GOT3 (cell line): ENCODE measurements around the gene GNG8.
A peak's percentile ranks its signal among the peaks of the same experiment; 100 is the strongest.
"Not testable (repeated sequence)": the region's sequence is repeated elsewhere in the genome, so short reads cannot be mapped to it uniquely, and the experiment has no call there.

Experiments
- DNase-seq: peaks from one replicate; lab custom pipeline; 2025; ENCODE audit warnings: mixed read lengths; lab: John Stamatoyannopoulos, UW

The GNG8 gene

GRCh38 chr19:46646402-46646801 lies 10.4 kb upstream of the GNG8 start:
- no peak for DNase-seq

GRCh38 chr19:46644720-46645119 lies 8.7 kb upstream of the GNG8 start:
- no peak for DNase-seq

- no peak for DNase-seq
These were observed 4.7 kb upstream of the GNG8 start for GRCh38 chr19:46640656-46641055.

GRCh38 chr19:46639358-46640182 lies 3.6 kb upstream of the GNG8 start:
- DNase-seq: peak; percentile 19

- no peak for DNase-seq
These were observed 1.2 kb upstream of the GNG8 start for GRCh38 chr19:46637224-46637623.

DNA sequence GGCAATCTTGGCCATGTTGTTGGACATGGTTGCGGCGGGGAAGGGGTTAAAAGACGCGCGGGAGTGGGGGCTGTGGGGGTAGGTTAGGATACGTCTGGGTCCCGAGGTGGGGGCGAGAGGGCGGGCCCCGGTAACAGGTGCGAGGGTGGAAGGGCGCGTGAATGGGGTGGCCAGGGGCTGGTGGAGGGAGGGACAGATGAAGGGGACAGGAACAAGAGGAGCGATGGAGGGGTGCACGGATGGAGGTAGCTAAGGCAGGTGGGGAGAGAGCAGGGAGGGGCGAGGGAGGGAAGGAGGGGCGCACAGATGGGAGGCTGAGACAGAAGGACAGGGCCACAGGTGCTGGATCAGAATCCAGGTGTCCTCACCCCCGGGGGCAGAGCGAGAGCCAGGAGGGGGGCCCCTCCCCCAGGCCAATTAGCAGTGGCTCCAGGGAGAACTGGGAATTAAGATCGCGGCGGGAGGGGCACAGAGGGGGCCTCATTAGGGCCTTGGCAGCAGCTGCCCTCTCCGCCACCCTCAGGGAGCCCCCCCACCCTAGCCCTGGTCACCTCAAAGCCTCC lies 1.3 kb downstream of the GNG8 start:
- no peak for DNase-seq

- peak; percentile 57 for DNase-seq
These were observed 1.9 kb downstream of the GNG8 start for GRCh38 chr19:46634045-46634655.

- DNase-seq: no peak
These were observed 2.9 kb downstream of the GNG8 start for GRCh38 chr19:46633130-46633529.

- DNase-seq: no peak
These were observed 4.5 kb downstream of the GNG8 start for GRCh38 chr19:46631481-46631880.

GRCh38 chr19:46630586-46631205 lies 5.3 kb downstream of the GNG8 start:
- no peak for DNase-seq

DNA sequence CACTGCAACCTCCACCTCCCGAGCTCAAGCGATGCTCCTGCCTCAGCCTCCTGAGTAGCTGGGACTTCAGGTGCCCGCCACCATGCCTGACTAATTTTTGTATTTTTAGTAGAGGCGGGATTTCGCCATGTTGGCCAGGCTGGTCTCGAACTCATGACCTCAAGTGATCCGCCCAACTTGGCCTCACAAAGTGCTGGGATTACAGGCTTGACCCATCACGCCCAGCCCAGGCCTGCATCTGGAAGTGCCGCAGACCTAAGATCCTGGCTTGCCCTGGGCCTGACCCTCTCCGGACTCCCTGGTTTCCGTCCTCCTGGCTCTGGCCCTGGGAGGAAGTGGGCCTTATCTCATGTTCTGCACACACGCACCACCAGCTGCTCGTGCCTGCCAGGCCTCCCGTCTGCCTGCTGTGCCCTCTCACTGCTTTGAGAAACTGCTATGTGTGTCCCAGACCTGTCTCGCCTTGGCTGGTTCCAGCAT lies 6.4 kb downstream of the GNG8 start:
- no peak for DNase-seq

DNA sequence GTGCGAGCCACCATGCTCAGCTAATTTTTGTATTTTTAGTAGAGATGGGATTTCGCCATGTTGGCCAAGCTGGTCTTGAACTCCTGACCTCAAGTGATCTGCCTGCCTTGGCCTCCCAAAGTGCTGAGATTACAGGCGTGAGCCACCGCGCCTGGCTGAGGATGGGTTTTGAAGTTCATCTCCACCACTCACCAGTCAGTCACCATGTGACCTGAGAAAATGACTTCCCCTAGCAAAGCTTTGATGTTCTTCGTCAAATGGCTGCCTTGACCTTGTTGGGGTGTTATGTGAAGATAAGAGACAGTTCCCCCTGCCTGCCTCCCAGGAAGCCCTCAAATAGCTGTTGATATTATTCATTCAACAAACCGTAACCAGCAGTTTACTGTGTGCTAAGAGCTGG lies 7.0 kb downstream of the GNG8 start:
- DNase-seq: not testable (repeated sequence)

DNA sequence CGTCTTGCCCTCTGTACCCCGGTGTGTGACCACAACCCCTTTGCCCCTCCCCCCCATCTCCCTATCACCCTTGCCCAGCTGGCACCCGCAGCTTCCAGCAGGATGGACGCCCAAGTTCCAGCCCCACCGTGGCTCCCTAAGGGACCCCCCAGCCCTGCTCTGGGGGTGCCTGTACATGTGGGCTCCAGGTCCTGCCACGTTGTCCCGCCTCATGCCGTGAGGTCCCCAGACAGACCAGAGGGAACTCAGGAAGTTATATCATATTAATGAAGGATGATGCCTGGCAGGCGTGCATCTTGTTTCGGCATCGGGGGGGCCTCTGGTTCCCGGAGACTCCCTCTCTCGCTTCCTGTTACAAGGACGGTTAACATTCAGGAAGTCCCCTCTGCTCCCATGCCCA lies 9.6 kb downstream of the GNG8 start:
- no peak for DNase-seq

DNA sequence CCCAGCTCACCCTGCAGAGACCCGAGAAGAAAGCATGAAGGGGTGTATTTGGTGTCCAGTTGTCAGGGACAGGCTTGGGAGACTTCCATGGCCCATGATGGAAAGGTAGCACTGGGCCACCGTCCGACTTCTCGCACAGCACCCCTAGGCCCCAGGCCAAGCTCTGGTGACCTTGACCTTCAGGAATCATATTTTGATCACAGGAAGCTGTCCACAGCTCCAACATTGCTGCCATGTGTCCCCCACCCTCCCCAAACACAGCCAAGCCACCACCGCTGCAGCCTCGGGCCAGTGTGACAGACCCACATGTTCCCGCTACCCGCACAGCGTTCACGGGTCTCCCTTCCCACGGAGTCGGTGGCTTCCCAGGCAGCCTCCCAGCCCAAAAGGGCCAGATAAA lies 10.3 kb downstream of the GNG8 start:
- no peak for DNase-seq

DNA sequence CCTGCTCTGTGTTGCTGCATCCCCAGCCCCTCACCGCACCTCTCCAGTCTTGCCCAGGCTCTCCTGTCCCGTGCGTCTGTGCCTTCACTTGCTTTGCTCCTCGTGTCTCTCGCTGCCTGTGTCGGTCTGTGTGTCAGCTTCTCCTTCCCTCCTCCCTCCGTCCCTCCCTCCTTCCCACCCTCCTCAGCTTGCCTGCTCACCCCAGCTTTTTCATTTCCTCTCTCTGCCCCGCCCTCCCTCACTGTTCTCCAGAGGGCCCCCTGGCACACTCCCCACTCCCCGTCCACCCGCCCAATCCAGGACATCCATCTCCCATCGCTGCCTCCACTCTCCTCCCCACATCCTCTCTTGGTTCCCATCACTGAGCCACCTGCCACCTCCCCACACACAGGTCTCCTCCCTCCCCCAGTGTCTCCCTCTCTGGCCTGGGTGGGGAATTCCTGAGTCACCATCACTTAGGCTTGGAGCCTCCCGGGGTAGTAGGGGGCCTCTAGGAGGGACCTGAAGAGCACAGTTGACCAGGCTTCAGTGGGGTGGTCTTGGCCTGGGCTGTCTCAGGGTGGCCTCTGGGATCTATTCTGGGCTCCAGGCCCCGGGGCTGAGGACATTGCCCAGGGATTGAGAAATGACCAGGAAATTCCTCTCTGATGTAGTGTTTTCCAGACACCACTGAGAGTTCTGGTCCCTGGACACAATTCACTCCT lies 10.9 kb downstream of the GNG8 start, which contains the start of gene PTGIR:
Gene PTGIR, minus strand, starts transcription at position 132 of the 704 bp plus-strand sequence. CDS start 864 bp downstream, outside the sequence.
- DNase-seq: no peak

- DNase-seq: no peak
These were observed 12.0 kb downstream of the GNG8 start for GRCh38 chr19:46623915-46624502.

- DNase-seq: no peak
These were observed 13.9 kb downstream of the GNG8 start for GRCh38 chr19:46622118-46622446.

GRCh38 chr19:46621191-46622117 lies 14.5 kb downstream of the GNG8 start:
- DNase-seq: no peak

DNA sequence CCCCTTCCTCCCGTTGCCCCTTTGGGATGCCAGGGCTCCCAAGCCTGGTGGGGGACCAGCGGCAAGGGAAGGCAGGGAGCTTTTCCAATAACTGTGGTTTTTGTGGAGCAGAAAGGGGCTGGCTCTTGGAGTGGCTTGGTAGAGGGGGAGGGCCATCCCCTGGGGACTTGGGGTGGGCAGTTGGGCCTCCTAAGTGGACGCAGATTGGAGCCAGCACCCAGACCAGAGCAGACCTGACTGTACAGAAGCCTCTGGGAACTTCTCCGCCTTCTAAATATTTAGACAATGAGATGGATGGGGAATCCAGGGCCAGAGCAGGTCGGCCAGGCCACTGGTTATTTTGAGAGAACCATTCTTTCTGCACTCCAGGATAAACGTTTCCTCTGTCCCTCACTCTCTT lies 15.3 kb downstream of the GNG8 start:
- no peak for DNase-seq

GRCh38 chr19:46620267-46620666 lies 15.7 kb downstream of the GNG8 start:
- DNase-seq: no peak
